ENCODE measurements around the gene EGFR.

DNA sequence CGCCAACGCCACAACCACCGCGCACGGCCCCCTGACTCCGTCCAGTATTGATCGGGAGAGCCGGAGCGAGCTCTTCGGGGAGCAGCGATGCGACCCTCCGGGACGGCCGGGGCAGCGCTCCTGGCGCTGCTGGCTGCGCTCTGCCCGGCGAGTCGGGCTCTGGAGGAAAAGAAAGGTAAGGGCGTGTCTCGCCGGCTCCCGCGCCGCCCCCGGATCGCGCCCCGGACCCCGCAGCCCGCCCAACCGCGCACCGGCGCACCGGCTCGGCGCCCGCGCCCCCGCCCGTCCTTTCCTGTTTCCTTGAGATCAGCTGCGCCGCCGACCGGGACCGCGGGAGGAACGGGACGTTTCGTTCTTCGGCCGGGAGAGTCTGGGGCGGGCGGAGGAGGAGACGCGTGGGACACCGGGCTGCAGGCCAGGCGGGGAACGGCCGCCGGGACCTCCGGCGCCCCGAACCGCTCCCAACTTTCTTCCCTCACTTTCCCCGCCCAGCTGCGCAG is 424 bp downstream of the EGFR start:
- TF ChIP-seq, protein P1, sequence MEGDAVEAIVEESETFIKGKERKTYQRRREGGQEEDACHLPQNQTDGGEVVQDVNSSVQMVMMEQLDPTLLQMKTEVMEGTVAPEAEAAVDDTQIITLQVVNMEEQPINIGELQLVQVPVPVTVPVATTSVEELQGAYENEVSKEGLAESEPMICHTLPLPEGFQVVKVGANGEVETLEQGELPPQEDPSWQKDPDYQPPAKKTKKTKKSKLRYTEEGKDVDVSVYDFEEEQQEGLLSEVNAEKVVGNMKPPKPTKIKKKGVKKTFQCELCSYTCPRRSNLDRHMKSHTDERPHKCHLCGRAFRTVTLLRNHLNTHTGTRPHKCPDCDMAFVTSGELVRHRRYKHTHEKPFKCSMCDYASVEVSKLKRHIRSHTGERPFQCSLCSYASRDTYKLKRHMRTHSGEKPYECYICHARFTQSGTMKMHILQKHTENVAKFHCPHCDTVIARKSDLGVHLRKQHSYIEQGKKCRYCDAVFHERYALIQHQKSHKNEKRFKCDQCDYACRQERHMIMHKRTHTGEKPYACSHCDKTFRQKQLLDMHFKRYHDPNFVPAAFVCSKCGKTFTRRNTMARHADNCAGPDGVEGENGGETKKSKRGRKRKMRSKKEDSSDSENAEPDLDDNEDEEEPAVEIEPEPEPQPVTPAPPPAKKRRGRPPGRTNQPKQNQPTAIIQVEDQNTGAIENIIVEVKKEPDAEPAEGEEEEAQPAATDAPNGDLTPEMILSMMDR (IDR thresholded peaks at IDR 0.05) = no peak
- no peak for TF ChIP-seq POLR2A (IDR thresholded peaks at IDR 0.05)
- no peak for TF ChIP-seq EP300 (IDR thresholded peaks at IDR 0.05)
